Esophagus squamous epithelium (tissue), 5 donors: ENCODE measurements around the gene PANK2. TPM values are rescaled to one million over a fixed set of nuclear protein-coding genes. Genes with fewer than 3 reads are reported as not detected.

Source experiments
- DNase-seq: peaks from one replicate; lab custom pipeline; 2025; lab: John Stamatoyannopoulos, UW
- H3K27ac ChIP-seq, 4 donors: fragments of 200-600 bp; sonication (generic); one replicate each; pipeline ENCODE4 v1.5.1; 2016 to 2019; ENCODE audit warnings: mild to moderate bottlenecking in 1 of 4
- H3K27me3 ChIP-seq, 4 donors: fragments of 200-600 bp; sonication (generic); 1 replicate in 3 of 4; 2 replicates in 1 of 4; pipeline versions ENCODE4 v1.5.1 to v1.6.0; 2017 to 2021; ENCODE audit warnings: antibody characterized with exemption in 1 of 4
- H3K36me3 ChIP-seq, 3 donors: fragments of 200-600 bp; sonication (generic); one replicate each; pipeline ENCODE4 v1.5.1; 2016 to 2019
- H3K4me1 ChIP-seq, 3 donors: fragments of 200-600 bp; sonication (generic); one replicate each; pipeline ENCODE4 v1.5.1; 2017 to 2019
- H3K4me3 ChIP-seq, 4 donors: fragments of 200-600 bp; sonication (generic); 1 replicate in 3 of 4; 2 replicates in 1 of 4; pipeline ENCODE4 v1.5.1; 2016 to 2019; ENCODE audit warnings: mild to moderate bottlenecking in 2 of 4, moderate library complexity in 1 of 4
- H3K9me3 ChIP-seq, 3 donors: fragments of 200-600 bp; sonication (generic); one replicate each; pipeline ENCODE4 v1.5.1; 2016 to 2019
- POLR2A ChIP-seq, 4 donors: fragments of 450-650 bp; IDR thresholded peaks; one replicate each; pipeline ENCODE4 v1.6.1; 2017; ENCODE audit warnings: antibody characterized with exemption in 4 of 4, mild to moderate bottlenecking in 4 of 4, moderate library complexity in 3 of 4
- WGBS, 2 donors: methylation state at CpG; one replicate each; pipeline ENCODE4 v1.1.5; 2018; 5-methylcytosine and 5-hydroxymethylcytosine counted together
- intact Hi-C: fragments of 100-400 bp; cut with DNase I; formaldehyde crosslinking; loops from one replicate; pipeline ENCODE4 v1.15.0; 2022
- total RNA-seq, 4 donors: library from RNA; depleted of rRNA; stranded (reverse); fragments of >200 nt; gene quantifications; one replicate each; pipeline ENCODE4 v1.1.0, GENCODE V29; 2016
- TF ChIP-seq, protein P1 (sequence below), 6 experiments: fragments of 450-650 bp in 4 of 6; fragments of 200-600 bp in 2 of 6; sonication (generic) in 2 of 6; IDR thresholded peaks; one replicate each; pipeline ENCODE4 v1.5.1; 2016 to 2019; ENCODE audit warnings: antibody characterized with exemption in 6 of 6, mild to moderate bottlenecking in 4 of 6, moderate library complexity in 4 of 6
- donor health status: DM: yes; HTN: yes; CAD: no.

Gene PANK2
- total RNA-seq, 4 donors from 2014 or later = 39.4 to 49.1 (median 46.2) TPM

DNA sequence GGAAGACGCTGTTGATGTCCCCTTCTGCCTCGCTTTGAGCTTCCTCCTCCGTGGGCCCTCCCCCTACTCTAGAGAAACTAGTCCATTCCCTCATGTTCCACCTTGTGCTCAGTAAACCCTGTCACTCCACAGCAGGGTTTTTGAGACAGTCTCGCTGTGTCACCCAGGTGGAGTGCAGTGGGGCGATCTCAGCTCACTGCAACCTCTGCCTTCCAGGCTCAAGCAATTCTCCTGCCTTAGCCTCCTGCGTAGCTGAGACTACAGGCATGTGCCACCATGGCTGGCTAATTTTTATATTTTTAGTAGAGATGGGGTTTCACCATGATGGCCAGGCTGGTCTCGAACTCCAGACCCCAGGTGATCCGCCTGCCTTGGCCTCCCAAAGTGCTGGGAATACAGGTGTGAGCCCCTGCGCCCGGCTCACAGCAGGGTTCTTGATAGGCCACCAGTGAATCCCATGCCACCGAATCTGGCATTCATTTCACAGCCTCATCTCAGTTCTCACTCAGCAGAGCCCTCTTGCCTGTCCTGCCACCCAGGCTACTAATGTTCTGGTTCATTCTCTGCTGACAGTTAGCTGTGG lies 36.0 kb downstream of the PANK2 start:
- Histone ChIP-seq H3K27ac (no peak overlapping the region), H3K27me3 (no peaks in the 10 kb centered on the region), H3K9me3 (no peaks in the 10 kb centered on the region), H3K4me3 (no peak overlapping the region), H3K36me3 (peaks cover 9 to 63% (median 9%) of the 10 kb centered on the region in 3 donors), H3K4me1 (peaks cover 18 to 80% (median 21%) of the 10 kb centered on the region in 3 donors)
- 88 to 97% methylated on average over 4 to 10 of the region's 11 CpGs for WGBS, 2 donors
- no peak for DNase-seq
- no peak for TF ChIP-seq POLR2A (IDR thresholded peaks at IDR 0.05)
- TF ChIP-seq, protein P1, sequence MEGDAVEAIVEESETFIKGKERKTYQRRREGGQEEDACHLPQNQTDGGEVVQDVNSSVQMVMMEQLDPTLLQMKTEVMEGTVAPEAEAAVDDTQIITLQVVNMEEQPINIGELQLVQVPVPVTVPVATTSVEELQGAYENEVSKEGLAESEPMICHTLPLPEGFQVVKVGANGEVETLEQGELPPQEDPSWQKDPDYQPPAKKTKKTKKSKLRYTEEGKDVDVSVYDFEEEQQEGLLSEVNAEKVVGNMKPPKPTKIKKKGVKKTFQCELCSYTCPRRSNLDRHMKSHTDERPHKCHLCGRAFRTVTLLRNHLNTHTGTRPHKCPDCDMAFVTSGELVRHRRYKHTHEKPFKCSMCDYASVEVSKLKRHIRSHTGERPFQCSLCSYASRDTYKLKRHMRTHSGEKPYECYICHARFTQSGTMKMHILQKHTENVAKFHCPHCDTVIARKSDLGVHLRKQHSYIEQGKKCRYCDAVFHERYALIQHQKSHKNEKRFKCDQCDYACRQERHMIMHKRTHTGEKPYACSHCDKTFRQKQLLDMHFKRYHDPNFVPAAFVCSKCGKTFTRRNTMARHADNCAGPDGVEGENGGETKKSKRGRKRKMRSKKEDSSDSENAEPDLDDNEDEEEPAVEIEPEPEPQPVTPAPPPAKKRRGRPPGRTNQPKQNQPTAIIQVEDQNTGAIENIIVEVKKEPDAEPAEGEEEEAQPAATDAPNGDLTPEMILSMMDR (IDR thresholded peaks at IDR 0.05) = no peak
- intact Hi-C loops = no loop called here

DNA sequence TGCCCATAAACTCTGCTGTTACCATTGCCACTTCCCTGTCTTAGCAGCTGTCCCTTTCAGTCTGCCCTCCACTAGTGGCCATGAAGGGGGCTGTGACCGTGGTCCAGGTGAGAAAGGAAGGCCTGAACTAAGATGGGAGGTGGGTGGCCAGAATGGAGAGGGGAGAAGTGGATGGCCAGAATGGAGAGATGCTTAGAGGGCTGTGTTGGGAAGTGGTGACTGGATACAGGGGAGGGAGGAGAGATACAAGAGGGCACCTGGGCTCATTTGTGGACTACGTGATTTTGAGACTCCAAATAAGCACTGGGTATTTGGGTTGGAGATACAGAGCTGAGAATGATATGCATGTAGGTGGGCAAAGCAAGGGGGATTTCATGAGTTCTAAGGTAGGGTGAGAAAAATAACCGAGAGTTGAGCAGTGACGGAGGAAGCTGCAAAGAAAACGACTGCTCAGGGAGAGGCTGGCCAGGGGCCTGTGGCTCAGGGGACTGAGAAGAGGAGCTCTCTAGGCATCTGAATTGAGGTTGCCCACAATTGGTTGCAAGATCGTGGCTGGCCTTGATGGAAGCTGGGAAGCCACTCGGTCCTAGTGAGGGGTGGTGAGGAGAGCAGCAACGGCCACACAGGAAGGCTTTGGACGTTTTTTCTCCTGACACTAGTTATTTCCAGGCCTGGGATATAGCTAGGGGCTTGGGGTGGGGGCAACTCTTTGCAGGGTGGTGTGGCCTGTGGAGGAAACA lies 36.9 kb downstream of the PANK2 start:
- H3K9me3 ChIP-seq = no peaks in the 10 kb centered on the region
- DNase-seq = no peak
- peaks cover 3 to 55% (median 9%) of the 10 kb centered on the region in 3 donors for H3K36me3 ChIP-seq
- no peak for TF ChIP-seq POLR2A (IDR thresholded peaks at IDR 0.05)
- TF ChIP-seq, protein P1 (IDR thresholded peaks at IDR 0.05) = no peak
- peaks cover 18 to 88% (median 21%) of the 10 kb centered on the region in 3 donors for H3K4me1 ChIP-seq
- WGBS, 2 donors = 78% methylated on average over 9 of the region's 9 CpGs
- intact Hi-C loops = no loop called here
- H3K4me3 ChIP-seq = no peak overlapping the region
- no peak overlapping the region for H3K27ac ChIP-seq
- no peaks in the 10 kb centered on the region for H3K27me3 ChIP-seq

DNA sequence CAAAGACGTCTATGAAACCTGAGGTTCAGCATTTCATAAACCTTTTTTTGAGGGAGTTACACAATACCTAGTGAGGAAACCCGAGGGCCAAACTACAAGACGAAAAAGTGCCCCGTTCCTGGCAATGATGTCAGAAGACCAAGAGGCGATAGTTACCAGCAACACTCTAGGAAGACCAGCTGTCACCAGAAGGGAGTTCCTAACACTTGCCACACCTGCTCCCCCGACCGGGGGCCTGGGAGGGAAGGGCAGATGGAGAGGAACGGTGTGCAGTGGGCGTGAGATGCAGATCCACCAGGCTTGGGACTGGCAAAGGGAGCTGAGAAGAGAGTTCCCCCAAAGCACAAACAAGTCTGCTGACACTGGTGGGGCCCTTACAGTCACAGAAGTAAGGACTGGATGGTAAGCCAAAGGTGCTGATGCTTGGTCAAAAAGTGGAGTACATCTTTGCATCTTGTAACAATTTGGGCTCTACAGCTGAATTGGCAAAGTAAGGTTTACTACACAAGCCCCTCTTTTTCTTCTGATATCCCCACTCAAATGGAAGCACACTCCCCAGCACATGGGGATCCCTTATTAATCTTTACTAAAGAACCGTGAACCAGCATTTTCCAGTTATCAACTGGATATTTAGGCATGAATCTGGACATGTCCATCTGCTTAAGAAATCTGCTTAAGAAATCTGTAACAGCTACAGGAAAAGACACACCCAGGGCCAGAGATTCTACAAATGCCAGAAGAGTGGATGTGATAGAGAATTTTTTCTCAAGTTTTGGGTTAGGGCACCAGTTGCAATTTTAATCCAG lies 38.5 kb downstream of the PANK2 start:
- Histone ChIP-seq H3K27me3 (no peaks in the 10 kb centered on the region), H3K4me3 (no peak overlapping the region), H3K36me3 (peaks cover 3 to 40% (median 9%) of the 10 kb centered on the region in 3 donors), H3K4me1 (peaks cover 18 to 91% (median 34%) of the 10 kb centered on the region in 3 donors), H3K27ac (peak overlapping the region in 2 of 4 donors; percentile 10 to 50), H3K9me3 (no peaks in the 10 kb centered on the region)
- intact Hi-C loops = no loop called here
- no peak for DNase-seq
- WGBS, 2 donors = 52 to 63% methylated on average over 6 to 10 of the region's 10 CpGs
- TF ChIP-seq POLR2A (IDR thresholded peaks at IDR 0.05) = no peak
- TF ChIP-seq, protein P1 (IDR thresholded peaks at IDR 0.05) = no peak

DNA sequence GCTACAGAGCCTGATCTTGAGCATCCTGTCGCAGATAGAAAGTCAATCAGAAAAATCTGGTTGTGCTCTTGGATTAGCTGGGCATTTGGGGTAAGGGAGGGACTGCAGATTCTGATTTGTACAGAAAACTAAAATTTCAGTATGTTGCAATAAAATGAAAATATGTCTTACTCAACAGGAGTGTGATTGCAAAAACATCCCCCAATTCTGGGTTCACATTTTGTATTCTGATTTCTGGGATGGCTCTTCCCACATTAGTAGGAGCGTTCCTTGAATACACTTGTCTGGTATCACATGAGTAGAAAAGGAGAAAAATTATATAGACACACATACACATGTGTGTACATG lies 40.5 kb downstream of the PANK2 start:
- DNase-seq = no peak
- Histone ChIP-seq H3K27ac (peak overlapping the region in 1 of 4 donors; percentile 56), H3K4me3 (no peak overlapping the region), H3K36me3 (peaks cover 0 to 29% (median 2%) of the 10 kb centered on the region in 3 donors), H3K4me1 (peaks cover 7 to 91% (median 26%) of the 10 kb centered on the region in 3 donors), H3K27me3 (no peaks in the 10 kb centered on the region), H3K9me3 (no peaks in the 10 kb centered on the region)
- TF ChIP-seq POLR2A (IDR thresholded peaks at IDR 0.05) = no peak
- TF ChIP-seq, protein P1 (IDR thresholded peaks at IDR 0.05) = no peak
- intact Hi-C loops = no loop called here
- 63 to 77% methylated on average over 2 of the region's 2 CpGs for WGBS, 2 donors
